Activated CD8-positive, alpha-beta memory T cell treated with anti-CD3 and anti-CD28 coated beads, Interleukin-2, amount 50 U/mL, for 1 hour (primary cell): ENCODE measurements around the gene IL1RN.

Experiments
- DNase-seq: peaks from one replicate; pipeline ENCODE4 v3.0.0-alpha.2; 2020; ENCODE audit errors: extremely low read depth

The IL1RN gene

GRCh38 chr2:113103277-113103676 is 24.1 kb upstream of the IL1RN start:
- DNase-seq, result no peak

- DNase-seq, result no peak
Observed at GRCh38 chr2:113104054-113104611, 23.3 kb upstream of the IL1RN start.

DNA sequence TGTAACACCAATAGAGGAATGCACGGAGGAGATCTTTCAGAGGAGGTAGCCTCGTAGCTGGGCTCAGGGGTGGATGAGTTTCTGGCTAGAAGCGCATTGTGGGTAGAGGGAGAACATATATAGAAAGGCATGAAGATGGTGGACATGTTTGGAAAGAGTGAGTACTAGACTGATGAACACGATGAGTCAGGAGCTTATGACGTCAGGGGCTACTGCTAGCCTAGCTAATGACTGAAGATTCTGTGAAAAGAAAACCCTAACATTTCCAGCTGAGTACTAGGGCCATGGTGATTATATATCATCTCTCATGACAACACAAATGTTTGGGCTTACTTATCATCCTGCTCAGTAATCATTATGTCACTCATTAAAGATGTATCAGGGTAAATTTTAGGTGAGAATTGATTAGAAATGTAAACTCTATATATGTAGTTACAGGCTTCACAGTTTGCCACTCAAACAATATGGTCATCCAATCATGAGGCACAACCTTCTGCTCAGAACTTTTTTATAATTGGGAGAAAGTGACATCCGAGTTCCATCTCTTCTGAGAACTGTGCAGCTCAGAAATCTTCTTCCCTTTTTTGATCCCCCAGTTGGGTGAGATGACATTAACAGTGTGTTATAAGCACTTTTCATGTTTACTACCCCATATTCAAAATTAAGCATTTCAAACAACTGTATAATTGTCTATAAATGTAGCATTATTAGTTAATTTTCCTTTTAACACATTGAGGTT is 22.2 kb upstream of the IL1RN start:
- no peak for DNase-seq

- DNase-seq, result no peak
Observed at GRCh38 chr2:113111121-113111520, 16.3 kb upstream of the IL1RN start.

GRCh38 chr2:113111823-113112287 is 15.5 kb upstream of the IL1RN start:
- no peak for DNase-seq

GRCh38 chr2:113112441-113112840 is 15.0 kb upstream of the IL1RN start:
- DNase-seq, result no peak

- DNase-seq, result no peak
Observed at GRCh38 chr2:113112871-113113270, 14.5 kb upstream of the IL1RN start.

DNA sequence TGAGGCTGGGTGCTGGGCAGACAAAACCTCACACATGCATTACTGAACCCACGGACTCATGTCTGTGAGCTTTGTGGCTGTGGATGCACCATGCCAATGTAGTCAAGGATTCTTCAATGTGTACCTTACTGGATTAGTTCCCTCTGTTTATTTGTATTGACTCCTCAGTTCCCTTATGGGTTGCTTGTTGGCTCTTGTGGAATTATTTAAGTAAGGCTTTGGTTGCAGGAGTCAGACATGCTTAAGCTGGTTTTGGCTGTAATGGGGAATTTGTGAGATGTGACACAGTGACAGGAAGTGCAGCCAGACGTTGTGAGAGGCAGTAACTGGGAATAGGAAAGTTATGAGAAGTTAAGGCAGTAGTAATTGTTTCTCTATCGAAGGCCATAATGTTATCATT is 13.6 kb upstream of the IL1RN start:
- DNase-seq, result no peak

GRCh38 chr2:113114224-113114945 is 13.0 kb upstream of the IL1RN start:
- DNase-seq, result no peak

GRCh38 chr2:113114996-113115395 is 12.4 kb upstream of the IL1RN start:
- no peak for DNase-seq

GRCh38 chr2:113116100-113116958 is 11.1 kb upstream of the IL1RN start:
- DNase-seq, result no peak

DNA sequence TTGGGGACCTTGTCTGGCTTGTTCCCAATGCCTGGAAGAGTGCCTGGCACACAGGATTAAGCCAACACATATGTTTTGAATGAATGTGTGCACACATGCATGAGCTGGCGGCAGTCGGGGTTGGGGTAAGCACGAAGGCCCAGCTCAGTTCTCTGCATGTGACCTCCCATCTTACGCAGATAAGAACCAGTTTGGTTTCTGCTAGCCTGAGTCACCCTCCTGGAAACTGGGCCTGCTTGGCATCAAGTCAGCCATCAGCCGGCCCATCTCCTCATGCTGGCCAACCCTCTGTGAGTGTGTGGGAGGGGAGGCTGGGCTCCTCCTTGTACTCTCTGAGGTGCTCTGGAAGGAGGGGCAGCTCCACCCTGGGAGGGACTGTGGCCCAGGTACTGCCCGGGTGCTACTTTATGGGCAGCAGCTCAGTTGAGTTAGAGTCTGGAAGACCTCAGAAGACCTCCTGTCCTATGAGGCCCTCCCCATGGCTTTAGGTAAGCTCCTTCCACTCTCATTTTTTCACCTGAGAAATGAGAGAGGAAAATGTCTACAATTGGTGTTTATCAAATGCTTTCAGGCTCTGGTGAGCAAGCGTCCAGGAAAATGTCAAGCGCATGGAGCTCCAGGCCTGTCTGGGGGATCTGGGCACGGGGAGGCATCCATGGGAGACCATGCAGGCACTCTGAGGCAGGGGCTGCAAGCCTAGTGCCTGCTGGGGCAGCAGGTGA is 9.7 kb upstream of the IL1RN start:
- no peak for DNase-seq

DNA sequence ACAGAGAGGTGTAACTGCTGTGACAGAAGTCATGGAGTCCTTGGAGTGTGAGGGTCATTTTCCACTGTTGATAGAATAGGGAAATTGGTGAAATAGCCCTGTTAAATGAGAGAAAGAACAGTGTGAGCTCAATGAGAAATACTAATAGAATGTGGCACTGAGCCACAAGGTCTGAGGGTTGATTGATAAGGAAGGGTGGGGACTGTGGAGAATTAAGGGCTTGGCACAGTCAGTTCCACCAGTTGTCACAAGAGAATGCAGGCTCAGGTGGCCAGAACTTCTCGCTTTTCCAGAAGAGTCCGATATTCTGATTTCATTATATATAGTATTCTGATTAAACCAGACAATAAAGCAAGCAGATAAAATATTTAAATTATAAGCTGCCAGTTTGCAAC is 9.1 kb upstream of the IL1RN start:
- DNase-seq, result no peak

GRCh38 chr2:113119111-113119510 is 8.3 kb upstream of the IL1RN start:
- no peak for DNase-seq

- no peak for DNase-seq
Observed at GRCh38 chr2:113120861-113121260, 6.5 kb upstream of the IL1RN start.

DNA sequence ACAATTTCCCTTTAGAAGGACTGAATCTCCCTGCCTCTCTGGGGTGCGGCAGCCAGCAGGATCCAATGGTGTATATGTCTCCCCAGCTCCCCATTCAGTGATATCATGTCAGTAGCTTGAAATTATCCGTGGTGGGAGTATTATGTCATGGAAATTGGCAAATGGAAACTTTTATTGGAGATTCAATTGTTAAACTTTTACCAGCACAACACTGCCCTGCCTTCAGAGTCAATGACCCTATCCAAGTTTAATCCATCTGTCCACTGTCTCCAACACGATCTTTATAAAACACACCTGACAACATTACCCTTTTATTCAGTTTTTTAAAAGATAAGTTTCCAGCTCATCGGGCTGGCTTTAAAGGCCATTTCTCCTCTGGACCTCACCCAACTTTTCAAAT is 5.0 kb upstream of the IL1RN start:
- DNase-seq, result no peak

- no peak for DNase-seq
Observed at GRCh38 chr2:113123726-113124125, 3.7 kb upstream of the IL1RN start.

GRCh38 chr2:113124181-113124961 is 3.0 kb upstream of the IL1RN start:
- DNase-seq, result no peak

GRCh38 chr2:113124984-113125855 is 2.2 kb upstream of the IL1RN start:
- no peak for DNase-seq
